KOPT-K1 (cell line): ENCODE data around the gene TET1.
"Not testable (repeated sequence)": the region's sequence is repeated elsewhere in the genome, so short reads cannot be mapped to it uniquely, and the experiment has no call there.

Source experiments
- H3K27ac ChIP-seq: fragments of 200-600 bp; sonication (generic); 2 replicates; pipeline ENCODE4 v1.5.1; 2016; ENCODE audit warnings: antibody characterized with exemption, mild to moderate bottlenecking, low read depth, low read length; ENCODE audit not compliant: poor library complexity, severe bottlenecking
- H3K36me3 ChIP-seq: fragments of 200-600 bp; sonication (generic); 2 replicates; pipeline ENCODE4 v1.5.1; 2017; ENCODE audit warnings: antibody characterized with exemption, mild to moderate bottlenecking, low read length, moderate library complexity; ENCODE audit not compliant: insufficient read depth
- H3K9me3 ChIP-seq: fragments of 200-600 bp; sonication (generic); 2 replicates; pipeline ENCODE4 v1.5.1; 2017; ENCODE audit warnings: antibody characterized with exemption, low read length, mild to moderate bottlenecking; ENCODE audit not compliant: insufficient read depth, poor library complexity, severe bottlenecking

TET1 gene

GRCh38 chr10:68560186-68560942 lies at the start of gene TET1:
Gene TET1 (plus strand): TSS chr10:68560337. CDS start chr10:68572339, 12,002 bp downstream.
- Histone ChIP-seq H3K36me3 (no peaks in the 10 kb centered on the region), H3K27ac (peak within 1 kb of the TSS; percentile 61), H3K9me3 (no peaks in the 10 kb centered on the region)

DNA sequence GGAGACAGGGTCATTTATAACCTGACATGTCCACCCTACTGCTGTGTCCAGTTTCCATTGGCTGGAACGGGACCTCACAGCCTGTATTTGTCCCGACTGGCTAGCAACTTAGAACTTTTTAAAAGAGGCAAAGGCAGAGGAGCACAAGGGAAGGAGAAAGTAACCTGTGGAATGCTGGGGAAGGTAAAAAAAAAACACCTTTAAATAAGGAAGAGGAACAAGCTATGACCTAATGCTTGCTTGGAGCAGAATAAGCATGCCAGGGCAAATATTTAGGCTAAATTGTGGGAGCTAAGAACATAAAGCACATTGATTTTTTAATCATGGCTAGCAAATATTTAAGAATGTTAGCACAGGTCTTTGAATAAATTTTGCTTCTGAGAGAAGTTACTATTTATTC lies 43.9 kb upstream of the TET1 start:
- peaks cover 28% of the 10 kb centered on the region for H3K36me3 ChIP-seq
- H3K9me3 ChIP-seq, H3K27ac ChIP-seq: not testable (repeated sequence)

GRCh38 chr10:68516766-68517165 lies 43.4 kb upstream of the TET1 start:
- Histone ChIP-seq H3K9me3 (no peaks in the 10 kb centered on the region), H3K36me3 (peaks cover 30% of the 10 kb centered on the region), H3K27ac (no peak overlapping the region)

DNA sequence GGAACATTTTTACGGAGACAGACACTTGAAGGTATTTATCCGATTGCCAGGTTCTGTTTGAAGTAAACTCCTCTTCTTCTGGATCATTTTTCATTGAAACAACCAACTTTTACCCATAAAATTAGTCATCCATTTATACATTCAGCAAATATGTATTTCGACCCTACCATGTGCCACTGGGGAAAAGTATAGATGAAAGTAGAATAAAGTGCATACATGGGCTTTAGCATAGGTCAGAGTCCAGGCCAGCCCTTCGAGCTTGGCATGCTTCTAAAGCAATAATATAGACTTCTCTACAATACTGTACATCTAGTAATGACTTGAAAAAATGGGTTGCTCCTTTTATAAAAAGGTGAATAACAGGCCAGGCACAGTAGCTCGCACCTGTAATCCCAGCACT lies 42.9 kb upstream of the TET1 start:
- peaks cover 30% of the 10 kb centered on the region for H3K36me3 ChIP-seq
- H3K27ac ChIP-seq = no peak overlapping the region
- H3K9me3 ChIP-seq = no peaks in the 10 kb centered on the region

DNA sequence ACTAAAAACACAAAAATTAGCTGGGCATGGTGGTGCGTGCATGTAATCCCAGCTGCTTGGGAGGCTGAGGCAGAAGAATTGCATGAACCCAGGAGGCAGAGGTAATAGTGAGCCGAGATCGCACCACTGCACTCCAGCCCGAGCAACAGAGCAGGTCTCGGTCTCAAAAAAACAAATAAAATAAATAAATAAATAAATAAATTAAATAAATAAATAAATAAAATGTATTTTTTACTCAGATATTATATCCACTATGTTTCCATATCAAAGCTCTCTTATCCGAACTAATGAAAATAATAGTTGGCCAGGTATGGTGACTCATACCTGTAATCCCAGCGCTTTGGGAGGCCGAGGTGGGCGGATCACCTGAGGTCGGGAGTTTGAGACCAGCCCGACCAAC lies 41.5 kb upstream of the TET1 start:
- H3K36me3 ChIP-seq = peaks cover 30% of the 10 kb centered on the region
- H3K9me3 ChIP-seq, H3K27ac ChIP-seq: not testable (repeated sequence)

- peaks cover 20% of the 10 kb centered on the region for H3K36me3 ChIP-seq
- H3K9me3 ChIP-seq, H3K27ac ChIP-seq: not testable (repeated sequence)
Observed at GRCh38 chr10:68525490-68526038, 34.6 kb upstream of the TET1 start.

GRCh38 chr10:68526634-68527307 lies 33.4 kb upstream of the TET1 start:
- H3K27ac ChIP-seq = peak overlapping the region; percentile 60
- no peaks in the 10 kb centered on the region for H3K9me3 ChIP-seq
- peaks cover 13% of the 10 kb centered on the region for H3K36me3 ChIP-seq

- Histone ChIP-seq H3K27ac (no peak overlapping the region), H3K36me3 (no peaks in the 10 kb centered on the region), H3K9me3 (no peaks in the 10 kb centered on the region)
Observed at GRCh38 chr10:68536973-68537372, 23.2 kb upstream of the TET1 start.

DNA sequence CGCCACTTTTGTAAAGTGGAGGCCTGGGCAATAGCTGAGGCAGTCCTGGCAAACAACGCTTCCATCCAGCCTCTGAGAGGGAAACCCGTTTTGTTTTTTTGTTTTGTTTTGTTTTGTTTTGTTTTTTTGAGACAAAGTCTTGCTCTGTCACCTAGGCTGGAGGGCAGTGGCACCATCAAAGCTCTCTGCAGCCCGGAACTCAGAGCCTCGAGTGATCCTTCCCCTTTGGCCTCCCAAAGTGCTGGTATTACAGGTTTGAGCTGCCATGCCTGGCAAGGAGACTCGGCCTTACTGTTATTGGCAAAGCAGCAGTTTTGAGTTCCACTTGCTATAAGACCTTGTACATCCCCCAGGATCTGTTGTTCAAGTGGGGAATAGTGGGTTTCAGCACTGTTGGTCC lies 22.3 kb upstream of the TET1 start:
- Histone ChIP-seq H3K27ac (no peak overlapping the region), H3K9me3 (no peaks in the 10 kb centered on the region), H3K36me3 (no peaks in the 10 kb centered on the region)

- Histone ChIP-seq H3K9me3 (no peaks in the 10 kb centered on the region), H3K27ac (no peak overlapping the region), H3K36me3 (no peaks in the 10 kb centered on the region)
Observed at GRCh38 chr10:68543004-68543918, 16.9 kb upstream of the TET1 start.

DNA sequence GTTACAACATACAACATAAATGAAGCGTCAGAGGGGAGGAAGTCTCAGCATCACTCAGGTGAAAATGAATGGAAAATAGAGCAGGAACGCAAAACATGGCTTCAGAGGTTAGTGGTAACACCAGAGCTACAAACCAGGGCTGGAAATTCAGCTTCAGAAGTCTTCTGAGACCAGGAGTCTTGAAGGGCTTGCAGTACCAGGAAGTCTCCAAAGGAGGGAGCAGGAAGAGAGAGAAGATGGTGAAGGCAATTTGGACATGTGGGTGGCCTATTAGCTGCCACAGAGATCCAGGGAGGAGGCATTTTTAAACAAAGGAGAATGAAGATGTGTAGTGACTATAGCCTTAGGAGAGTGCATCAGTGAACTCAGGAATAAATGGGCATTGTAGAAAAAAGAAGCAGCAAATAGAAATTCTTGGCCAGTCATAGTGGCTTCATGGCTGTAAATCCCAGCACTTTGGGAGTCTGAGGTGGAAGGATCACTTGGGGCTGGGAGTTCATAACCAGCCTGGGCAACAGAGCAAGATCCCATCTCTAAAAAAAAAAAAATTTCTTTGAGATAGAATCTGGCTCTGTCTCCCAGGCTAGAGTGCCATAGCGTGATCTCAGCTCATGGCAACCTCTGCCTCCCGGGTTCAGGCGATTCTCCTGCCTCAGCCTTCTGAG lies 9.3 kb upstream of the TET1 start:
- H3K9me3 ChIP-seq = no peaks in the 10 kb centered on the region
- H3K27ac ChIP-seq = no peak overlapping the region
- no peaks in the 10 kb centered on the region for H3K36me3 ChIP-seq

GRCh38 chr10:68553138-68553537 lies 7.0 kb upstream of the TET1 start:
- H3K9me3 ChIP-seq = no peaks in the 10 kb centered on the region
- no peaks in the 10 kb centered on the region for H3K36me3 ChIP-seq
- no peak overlapping the region for H3K27ac ChIP-seq

- Histone ChIP-seq H3K9me3 (no peaks in the 10 kb centered on the region), H3K27ac (no peak overlapping the region), H3K36me3 (no peaks in the 10 kb centered on the region)
Observed at GRCh38 chr10:68553599-68553998, 6.5 kb upstream of the TET1 start.

GRCh38 chr10:68558478-68558877 lies 1.7 kb upstream of the TET1 start:
- Histone ChIP-seq H3K9me3 (no peaks in the 10 kb centered on the region), H3K36me3 (no peaks in the 10 kb centered on the region), H3K27ac (no peak overlapping the region)
